PC-9 (cell line): Measurements from ENCODE around the gene PLAC9. TPM values are rescaled to one million over a fixed set of nuclear protein-coding genes. Genes with fewer than 3 reads are reported as not detected.

Source experiments
- BruUV-seq: library from RNA; stranded (reverse); fragments of 400-500 nt; replicated peaks from 2 replicates; lab custom pipeline; 2021; lab: Mats Ljungman, UMichigan
- CTCF ChIA-PET: fragments of 300-600 bp; sonication (Branson Sonifier 250); formaldehyde crosslinking; loops from one replicate; lab custom pipeline; 2022; ENCODE audit warnings: antibody characterized with exemption; lab: Charles Lee
- POLR2A ChIA-PET: fragments of 300-600 bp; sonication (Branson Sonifier 250); formaldehyde crosslinking; loops from one replicate; lab custom pipeline; 2022; ENCODE audit warnings: antibody characterized with exemption; ENCODE audit not compliant: unreplicated experiment; lab: Charles Lee
- DNase-seq, 2 experiments: peaks; one replicate each; pipeline versions ENCODE4 v3.0.0 to v3.0.0-alpha.2; 2015 to 2022; ENCODE audit warnings: mixed read lengths in 1 of 2
- H2AFZ ChIP-seq: fragments of 200-600 bp; sonication (generic); 2 replicates; pipeline ENCODE4 v1.8.1; 2017; ENCODE audit warnings: antibody characterized with exemption
- H3F3A ChIP-seq: fragments of 200-600 bp; sonication (generic); 2 replicates; pipeline ENCODE4 v1.8.1; 2017; ENCODE audit warnings: antibody characterized with exemption, mild to moderate bottlenecking, low read depth; ENCODE audit not compliant: insufficient read depth
- H3K27ac ChIP-seq: fragments of 200-600 bp; sonication (generic); 2 replicates; pipeline ENCODE4 v1.6.1; 2016; ENCODE audit warnings: mixed run types
- H3K27me3 ChIP-seq: fragments of 200-600 bp; sonication (generic); 2 replicates; pipeline ENCODE4 v1.6.1; 2016; ENCODE audit warnings: low read depth, mixed run types; ENCODE audit not compliant: insufficient read depth
- H3K36me3 ChIP-seq: fragments of 200-600 bp; sonication (generic); 2 replicates; pipeline ENCODE4 v1.6.1; 2016; ENCODE audit warnings: low read depth, mixed run types
- H3K4me1 ChIP-seq: fragments of 200-600 bp; sonication (generic); replicated peaks from 2 replicates; pipeline ENCODE4 v1.6.1; 2016; ENCODE audit warnings: mixed run types; ENCODE audit not compliant: insufficient read depth
- H3K4me2 ChIP-seq: fragments of 200-600 bp; sonication (generic); 2 replicates; pipeline ENCODE4 v1.6.1; 2017; ENCODE audit warnings: mixed run types
- H3K4me3 ChIP-seq: fragments of 200-600 bp; sonication (generic); 2 replicates; pipeline ENCODE4 v1.6.1; 2016; ENCODE audit warnings: mixed run types
- H3K79me2 ChIP-seq: fragments of 200-600 bp; sonication (generic); 2 replicates; pipeline ENCODE4 v1.6.1; 2017; ENCODE audit warnings: low read depth, mixed run types
- H3K9me2 ChIP-seq: fragments of 200-600 bp; sonication (generic); 2 replicates; pipeline ENCODE4 v1.8.1; 2017; ENCODE audit warnings: mild to moderate bottlenecking; ENCODE audit not compliant: insufficient read depth
- H3K9me3 ChIP-seq: fragments of 200-600 bp; sonication (generic); 2 replicates; pipeline ENCODE4 v1.8.1; 2016; ENCODE audit warnings: low read depth; ENCODE audit not compliant: insufficient read depth
- H4K20me1 ChIP-seq: fragments of 200-600 bp; sonication (generic); 2 replicates; pipeline ENCODE4 v1.8.1; 2017; ENCODE audit not compliant: insufficient read depth
- EZH2 ChIP-seq: fragments of 200-600 bp; sonication (generic); IDR thresholded peaks from 2 replicates; pipeline ENCODE4 v1.8.0; 2017; ENCODE audit warnings: antibody characterized with exemption, low read depth
- intact Hi-C: fragments of 100-400 bp; cut with micrococcal nuclease; formaldehyde crosslinking; loops from one replicate; pipeline ENCODE4 v1.10.0; 2022; ENCODE audit not compliant: unreplicated experiment
- total RNA-seq: library from RNA; stranded (reverse); gene quantifications from 2 replicates; pipeline ENCODE4 v1.2.3, GENCODE V29; 2021
- TF ChIP-seq, protein P1 (sequence below): fragments of 200-600 bp; sonication (generic); conservative IDR thresholded peaks from 2 replicates; pipeline ENCODE4 v1.6.1; 2017; ENCODE audit warnings: mixed run types, antibody characterized with exemption, mild to moderate bottlenecking, moderate library complexity

PLAC9 gene
- total RNA-seq, 1 experiment from 2014 or later = not detected

DNA sequence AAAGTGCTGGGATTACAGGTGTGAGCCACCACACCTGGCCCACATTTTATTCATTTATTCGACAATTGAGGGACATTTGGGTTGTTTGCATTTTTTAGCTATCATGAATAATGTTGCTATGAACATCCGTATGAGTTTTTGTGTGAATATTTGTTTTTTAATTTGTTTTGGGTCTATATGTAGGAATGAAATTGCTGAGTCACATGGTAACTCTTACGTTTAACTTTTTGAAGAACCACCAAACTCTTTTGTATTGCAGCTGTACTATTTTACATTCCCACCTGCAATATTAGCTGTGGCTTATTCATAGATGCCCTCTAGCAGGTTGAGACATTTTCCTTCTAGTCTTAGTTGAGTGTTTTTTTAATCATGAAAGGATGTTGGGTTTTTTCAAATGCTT, 14.4 kb downstream of the PLAC9 start:
- Histone ChIP-seq H3K4me2 (no peak overlapping the region), H3K4me1 (peaks cover 23% of the 10 kb centered on the region), H3K27me3 (no peaks in the 10 kb centered on the region), H3F3A (peaks cover 57% of the 10 kb centered on the region), H3K4me3 (no peak overlapping the region), H3K9me3 (no peaks in the 10 kb centered on the region), H3K27ac (no peak overlapping the region), H2AFZ (no peak overlapping the region), H3K9me2 (no peaks in the 10 kb centered on the region), H3K79me2 (no peaks in the 10 kb centered on the region), H3K36me3 (peaks cover 24% of the 10 kb centered on the region), H4K20me1 (no peaks in the 10 kb centered on the region)
- CTCF ChIA-PET = no interaction called here
- DNase-seq = no peak
- intact Hi-C loops = no loop called here
- no TSS peak for BruUV-seq
- no peak for TF ChIP-seq EZH2
- TF ChIP-seq, protein P1, sequence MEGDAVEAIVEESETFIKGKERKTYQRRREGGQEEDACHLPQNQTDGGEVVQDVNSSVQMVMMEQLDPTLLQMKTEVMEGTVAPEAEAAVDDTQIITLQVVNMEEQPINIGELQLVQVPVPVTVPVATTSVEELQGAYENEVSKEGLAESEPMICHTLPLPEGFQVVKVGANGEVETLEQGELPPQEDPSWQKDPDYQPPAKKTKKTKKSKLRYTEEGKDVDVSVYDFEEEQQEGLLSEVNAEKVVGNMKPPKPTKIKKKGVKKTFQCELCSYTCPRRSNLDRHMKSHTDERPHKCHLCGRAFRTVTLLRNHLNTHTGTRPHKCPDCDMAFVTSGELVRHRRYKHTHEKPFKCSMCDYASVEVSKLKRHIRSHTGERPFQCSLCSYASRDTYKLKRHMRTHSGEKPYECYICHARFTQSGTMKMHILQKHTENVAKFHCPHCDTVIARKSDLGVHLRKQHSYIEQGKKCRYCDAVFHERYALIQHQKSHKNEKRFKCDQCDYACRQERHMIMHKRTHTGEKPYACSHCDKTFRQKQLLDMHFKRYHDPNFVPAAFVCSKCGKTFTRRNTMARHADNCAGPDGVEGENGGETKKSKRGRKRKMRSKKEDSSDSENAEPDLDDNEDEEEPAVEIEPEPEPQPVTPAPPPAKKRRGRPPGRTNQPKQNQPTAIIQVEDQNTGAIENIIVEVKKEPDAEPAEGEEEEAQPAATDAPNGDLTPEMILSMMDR = no peak
- POLR2A ChIA-PET = interaction anchor here (0.7 kb wide), 1 partner anchor 77 kb away, joined by 10 read pairs; no protein-coding TSS in a partner anchor

DNA sequence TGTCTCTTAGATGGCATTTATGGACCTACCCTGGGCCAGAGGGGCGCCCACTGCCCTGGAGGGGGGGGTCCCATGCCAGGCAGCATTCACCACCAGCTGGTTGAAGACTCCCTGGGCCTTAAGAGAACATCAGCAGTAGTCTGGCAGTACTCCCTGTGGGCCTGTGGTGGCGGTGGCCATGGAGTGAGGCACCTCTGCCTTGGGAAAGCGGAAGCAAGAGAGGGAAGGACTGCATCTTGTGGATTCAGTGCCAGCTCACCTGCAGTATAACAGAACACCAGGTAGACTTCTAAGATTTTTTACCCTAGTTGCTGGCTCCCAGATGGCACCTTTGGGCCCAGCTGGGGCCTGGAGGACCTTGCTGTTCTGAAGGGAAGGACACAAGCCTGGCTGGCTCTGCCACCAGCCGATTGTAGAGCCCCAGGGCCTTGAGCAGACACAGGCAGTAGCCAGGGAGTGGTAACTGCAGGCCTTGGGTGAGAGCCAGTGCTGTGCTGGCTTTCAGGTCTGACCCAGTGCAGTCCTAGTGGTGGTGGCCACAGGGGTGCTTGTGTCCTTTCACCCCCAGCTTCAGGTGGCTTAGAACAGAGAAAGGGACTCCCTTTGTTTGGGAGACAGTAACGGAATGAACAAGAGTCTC, 15.8 kb downstream of the PLAC9 start:
- BruUV-seq = no TSS peak
- no peaks in the 10 kb centered on the region for H3K79me2 ChIP-seq
- CTCF ChIA-PET = no interaction called here
- H3K36me3 ChIP-seq = peaks cover 32% of the 10 kb centered on the region
- no peaks in the 10 kb centered on the region for H3K27me3 ChIP-seq
- H3F3A ChIP-seq = peaks cover 57% of the 10 kb centered on the region
- POLR2A ChIA-PET = no interaction called here
- intact Hi-C loops = no loop called here
- no peak overlapping the region for H2AFZ ChIP-seq
- no peak overlapping the region for H3K4me2 ChIP-seq
- no peaks in the 10 kb centered on the region for H3K9me2 ChIP-seq
- no peak for DNase-seq
- H3K4me1 ChIP-seq = peaks cover 27% of the 10 kb centered on the region
- H4K20me1 ChIP-seq = no peaks in the 10 kb centered on the region
- no peak overlapping the region for H3K4me3 ChIP-seq
- H3K9me3 ChIP-seq = no peaks in the 10 kb centered on the region
- no peak overlapping the region for H3K27ac ChIP-seq
- TF ChIP-seq, protein P1 = no peak
- no peak for TF ChIP-seq EZH2

DNA sequence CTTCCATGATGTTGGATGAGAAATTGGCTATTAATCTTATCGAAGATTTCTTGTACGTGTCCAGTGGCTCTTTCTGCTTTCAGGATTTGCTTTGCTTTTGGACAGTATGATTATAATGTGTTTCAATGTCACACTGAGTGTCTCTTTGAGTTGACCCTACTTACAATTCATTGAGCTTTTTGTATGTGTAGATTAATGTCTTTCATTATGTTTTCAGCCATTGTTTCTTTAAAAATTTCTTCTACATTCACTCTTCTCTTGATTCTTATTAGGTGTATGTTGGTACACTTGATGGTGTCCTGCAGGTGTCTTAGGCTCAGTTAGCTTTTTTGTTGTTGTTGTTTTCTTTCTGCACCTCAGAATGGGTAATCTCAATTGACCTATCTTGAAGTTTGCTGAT, 16.6 kb downstream of the PLAC9 start:
- Histone ChIP-seq H2AFZ (no peak overlapping the region), H3K27me3 (no peaks in the 10 kb centered on the region), H4K20me1 (no peaks in the 10 kb centered on the region), H3F3A (peaks cover 53% of the 10 kb centered on the region), H3K27ac (no peak overlapping the region), H3K9me2 (no peaks in the 10 kb centered on the region), H3K4me2 (no peak overlapping the region), H3K79me2 (no peaks in the 10 kb centered on the region), H3K4me3 (no peak overlapping the region), H3K36me3 (peaks cover 40% of the 10 kb centered on the region), H3K4me1 (peaks cover 26% of the 10 kb centered on the region), H3K9me3 (no peaks in the 10 kb centered on the region)
- CTCF ChIA-PET = no interaction called here
- POLR2A ChIA-PET = no interaction called here
- intact Hi-C loops = no loop called here
- TF ChIP-seq, protein P1 = no peak
- TF ChIP-seq EZH2 = no peak
- no TSS peak for BruUV-seq
- DNase-seq = no peak
